Sigmoid colon (tissue), 4 donors: Measurements from ENCODE around the gene LIN7B.

Source experiments
- POLR2AphosphoS5 ChIP-seq, 4 donors: sonication (generic); formaldehyde crosslinking; IDR thresholded peaks; one replicate each; pipeline ENCODE4 v1.6.1; 2017; ENCODE audit warnings: antibody characterized with exemption in 4 of 4
- TF ChIP-seq, protein P1 (sequence below), 4 experiments: fragments of 450-650 bp in 3 of 4; fragments of 200-600 bp in 1 of 4; IDR thresholded peaks; one replicate each; pipeline ENCODE4 v1.5.1; 2016 to 2019; ENCODE audit warnings: antibody characterized with exemption in 4 of 4, mild to moderate bottlenecking in 3 of 4, moderate library complexity in 2 of 4

DNA sequence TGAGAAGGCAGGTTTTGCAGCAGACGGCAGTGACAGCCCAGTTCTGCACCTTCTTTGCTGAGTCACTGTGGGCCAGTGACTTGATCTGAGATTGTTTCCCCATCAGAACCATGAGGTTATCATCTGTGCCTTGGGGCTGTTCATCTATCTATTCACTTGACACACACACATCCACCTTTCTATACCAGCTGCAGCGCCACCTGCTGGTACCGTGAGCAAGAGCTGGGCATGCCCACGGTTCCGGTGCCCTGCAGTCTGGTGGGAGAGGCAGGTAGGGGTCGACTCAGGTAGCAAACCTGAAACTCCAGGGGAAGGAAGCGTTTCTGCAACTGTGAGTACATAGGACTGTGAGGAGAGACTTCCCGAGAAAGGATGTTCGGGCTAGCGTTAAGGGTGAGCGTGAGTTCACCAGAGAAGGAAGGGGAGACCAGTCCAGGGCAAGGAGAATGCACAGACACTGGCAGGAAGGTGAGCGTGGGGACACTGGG lies 7.5 kb upstream of the LIN7B start:
- TF ChIP-seq, protein P1, sequence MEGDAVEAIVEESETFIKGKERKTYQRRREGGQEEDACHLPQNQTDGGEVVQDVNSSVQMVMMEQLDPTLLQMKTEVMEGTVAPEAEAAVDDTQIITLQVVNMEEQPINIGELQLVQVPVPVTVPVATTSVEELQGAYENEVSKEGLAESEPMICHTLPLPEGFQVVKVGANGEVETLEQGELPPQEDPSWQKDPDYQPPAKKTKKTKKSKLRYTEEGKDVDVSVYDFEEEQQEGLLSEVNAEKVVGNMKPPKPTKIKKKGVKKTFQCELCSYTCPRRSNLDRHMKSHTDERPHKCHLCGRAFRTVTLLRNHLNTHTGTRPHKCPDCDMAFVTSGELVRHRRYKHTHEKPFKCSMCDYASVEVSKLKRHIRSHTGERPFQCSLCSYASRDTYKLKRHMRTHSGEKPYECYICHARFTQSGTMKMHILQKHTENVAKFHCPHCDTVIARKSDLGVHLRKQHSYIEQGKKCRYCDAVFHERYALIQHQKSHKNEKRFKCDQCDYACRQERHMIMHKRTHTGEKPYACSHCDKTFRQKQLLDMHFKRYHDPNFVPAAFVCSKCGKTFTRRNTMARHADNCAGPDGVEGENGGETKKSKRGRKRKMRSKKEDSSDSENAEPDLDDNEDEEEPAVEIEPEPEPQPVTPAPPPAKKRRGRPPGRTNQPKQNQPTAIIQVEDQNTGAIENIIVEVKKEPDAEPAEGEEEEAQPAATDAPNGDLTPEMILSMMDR (IDR thresholded peaks at IDR 0.05), result peak; percentile 43 to 68 (median 64)
- no peak for TF ChIP-seq POLR2AphosphoS5 (IDR thresholded peaks at IDR 0.05)
